GM12874 (cell line): ENCODE measurements around the gene MYDGF.

ENCODE experiments used
- TF ChIP-seq, protein P1 (sequence below): IDR thresholded peaks from 2 replicates; pipeline ENCODE4 v1.5.1; 2011; ENCODE audit warnings: low read depth, mild to moderate bottlenecking, control low read depth, low read length, moderate library complexity; ENCODE audit not compliant: insufficient read depth

Gene MYDGF

DNA sequence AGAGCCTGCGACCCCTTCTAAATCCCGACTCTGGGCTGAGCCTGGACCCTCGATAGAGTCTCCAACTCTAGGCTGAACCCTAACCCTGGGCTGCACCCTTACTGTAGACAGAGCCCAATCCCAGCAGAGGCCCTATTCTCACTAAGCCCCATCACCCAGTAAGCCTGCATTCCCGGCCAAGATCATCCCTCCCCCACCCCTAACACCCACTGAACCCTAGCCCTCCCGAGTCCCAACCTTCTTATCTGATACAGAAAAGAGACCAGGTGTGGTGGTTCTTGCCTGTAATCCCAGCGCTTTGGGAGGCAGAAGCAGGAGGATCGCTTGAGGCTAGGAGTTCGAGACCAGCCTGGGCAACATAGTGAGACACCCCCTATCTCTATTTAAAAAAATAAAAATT is 33.4 kb downstream of the MYDGF start:
- TF ChIP-seq, protein P1, sequence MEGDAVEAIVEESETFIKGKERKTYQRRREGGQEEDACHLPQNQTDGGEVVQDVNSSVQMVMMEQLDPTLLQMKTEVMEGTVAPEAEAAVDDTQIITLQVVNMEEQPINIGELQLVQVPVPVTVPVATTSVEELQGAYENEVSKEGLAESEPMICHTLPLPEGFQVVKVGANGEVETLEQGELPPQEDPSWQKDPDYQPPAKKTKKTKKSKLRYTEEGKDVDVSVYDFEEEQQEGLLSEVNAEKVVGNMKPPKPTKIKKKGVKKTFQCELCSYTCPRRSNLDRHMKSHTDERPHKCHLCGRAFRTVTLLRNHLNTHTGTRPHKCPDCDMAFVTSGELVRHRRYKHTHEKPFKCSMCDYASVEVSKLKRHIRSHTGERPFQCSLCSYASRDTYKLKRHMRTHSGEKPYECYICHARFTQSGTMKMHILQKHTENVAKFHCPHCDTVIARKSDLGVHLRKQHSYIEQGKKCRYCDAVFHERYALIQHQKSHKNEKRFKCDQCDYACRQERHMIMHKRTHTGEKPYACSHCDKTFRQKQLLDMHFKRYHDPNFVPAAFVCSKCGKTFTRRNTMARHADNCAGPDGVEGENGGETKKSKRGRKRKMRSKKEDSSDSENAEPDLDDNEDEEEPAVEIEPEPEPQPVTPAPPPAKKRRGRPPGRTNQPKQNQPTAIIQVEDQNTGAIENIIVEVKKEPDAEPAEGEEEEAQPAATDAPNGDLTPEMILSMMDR: no peak

DNA sequence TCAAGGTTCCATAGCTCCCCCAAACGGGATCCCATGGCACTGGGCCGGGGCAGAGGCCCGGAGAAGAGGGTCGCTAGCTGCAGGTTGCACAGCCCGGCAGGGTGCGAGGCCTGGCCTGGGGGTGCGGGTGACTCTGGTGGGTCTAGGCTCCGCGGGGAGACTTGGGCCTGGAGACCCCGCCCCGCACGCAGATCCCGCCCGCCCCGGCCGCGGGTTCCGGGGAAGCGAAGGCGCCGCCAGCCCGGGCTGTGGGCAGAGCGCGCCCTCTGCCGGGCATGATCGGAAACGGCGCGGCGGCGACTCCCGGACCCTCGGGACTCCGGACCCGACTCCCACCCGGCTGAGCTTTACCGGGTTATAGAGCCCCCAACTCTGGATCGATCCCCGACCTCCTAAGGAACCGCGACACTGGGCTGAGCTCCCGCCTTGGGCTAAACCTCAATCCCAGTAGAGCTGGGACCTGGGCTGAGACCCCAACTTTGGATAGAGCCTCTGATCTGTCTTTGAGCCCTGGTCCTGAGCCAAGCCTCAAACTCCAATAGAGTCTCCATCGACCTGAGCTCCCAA is 33.9 kb downstream of the MYDGF start:
- TF ChIP-seq, protein P1: peak; percentile 97

DNA sequence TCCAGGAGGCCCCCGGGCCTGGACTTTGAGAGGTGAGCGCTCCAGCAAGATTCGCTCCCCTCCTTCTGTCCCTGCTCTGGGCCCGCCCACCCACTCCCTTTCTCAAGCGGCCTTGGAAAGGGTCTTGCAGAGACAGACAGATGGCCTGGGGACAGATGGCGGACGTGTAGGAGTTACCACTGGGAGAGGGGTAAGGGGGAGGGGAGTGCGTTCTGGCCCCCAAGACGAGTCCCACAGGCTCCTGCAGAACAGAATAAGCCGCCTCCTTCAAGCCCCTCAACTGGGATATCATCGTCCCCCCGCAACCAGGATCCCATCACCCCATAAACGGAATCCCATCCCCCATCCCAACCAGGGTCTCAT is 34.4 kb downstream of the MYDGF start:
- TF ChIP-seq, protein P1: no peak

GRCh38 chr19:4633140-4633967 is 36.8 kb downstream of the MYDGF start:
- TF ChIP-seq, protein P1: peak; percentile 94

GRCh38 chr19:4624733-4625362 is 45.3 kb downstream of the MYDGF start:
- TF ChIP-seq, protein P1: peak; percentile 43; the same call in 1 of the 2 replicates

- TF ChIP-seq, protein P1: no peak
Observed at GRCh38 chr19:4624301-4624700, 45.8 kb downstream of the MYDGF start.

DNA sequence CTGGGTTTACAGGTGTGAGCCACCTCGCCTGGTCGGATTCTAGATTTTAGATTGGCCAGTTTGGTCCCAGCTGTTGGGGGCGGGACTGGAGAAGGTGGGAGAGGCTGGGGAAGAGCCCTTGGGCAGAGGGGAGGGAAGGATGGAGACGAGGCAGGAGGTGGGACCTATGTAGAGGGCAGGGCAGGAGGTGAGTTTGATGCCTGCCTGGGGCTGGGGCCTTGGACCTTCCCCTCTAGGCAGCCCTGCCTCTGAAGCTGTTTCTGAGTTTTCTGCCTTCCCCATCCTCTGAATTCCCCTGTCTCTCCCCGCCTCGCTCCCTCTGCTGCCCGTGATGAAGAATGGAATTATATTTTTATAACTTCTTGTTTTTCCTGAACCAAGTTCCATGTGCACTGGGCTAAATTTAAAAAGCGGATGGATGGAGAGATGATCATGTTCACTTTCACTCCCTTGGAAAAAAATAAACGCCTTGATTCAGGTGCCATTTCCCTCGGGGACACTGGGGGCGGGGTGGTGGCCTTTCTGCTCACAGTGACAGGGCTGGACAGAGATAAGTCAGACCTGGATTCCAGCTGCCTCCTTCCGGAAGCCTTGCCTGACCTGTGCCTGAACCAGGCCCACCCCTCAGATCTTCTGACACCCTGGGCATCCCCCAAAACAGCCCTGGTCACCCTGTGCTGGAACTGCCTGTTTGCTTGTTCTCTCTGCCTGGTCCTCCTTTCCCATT is 47.3 kb downstream of the MYDGF start:
- TF ChIP-seq, protein P1: no peak
